HepG2 (cell line): Measurements from ENCODE around the gene FN1. TPM values are rescaled to one million over a fixed set of nuclear protein-coding genes. Genes with fewer than 3 reads are reported as not detected.
A peak's percentile ranks its signal among the peaks of the same experiment; 100 is the strongest.

Source experiments
- BCL3 ChIP-seq: sonication (generic); formaldehyde crosslinking; IDR thresholded peaks from 2 replicates; pipeline ENCODE4 v1.5.1; 2020; ENCODE audit warnings: mild to moderate bottlenecking, missing genetic modification reagents, moderate library complexity
- BCLAF1 ChIP-seq: fragments of 450-650 bp; IDR thresholded peaks from 2 replicates; pipeline ENCODE4 v1.6.1; 2017; ENCODE audit warnings: mild to moderate bottlenecking
- BORCS8-MEF2B ChIP-seq: sonication (generic); formaldehyde crosslinking; IDR thresholded peaks from 2 replicates; pipeline ENCODE4 v1.8.0; 2022; ENCODE audit warnings: mild to moderate bottlenecking, missing genetic modification reagents
- CEBPZ ChIP-seq: IDR thresholded peaks from 2 replicates; pipeline ENCODE4 v1.6.1; 2012; ENCODE audit warnings: low read length, improper control_type of control experiment
- KLF6 ChIP-seq: IDR thresholded peaks from 2 replicates; pipeline ENCODE4 v1.8.0; 2016; ENCODE audit warnings: missing biosample characterization, missing genetic modification reagents
- MBD4 ChIP-seq: IDR thresholded peaks from 2 replicates; pipeline ENCODE4 v1.6.1; 2012; ENCODE audit warnings: low read length, inconsistent platforms, borderline replicate concordance
- NR2C2 ChIP-seq: sonication (generic); formaldehyde crosslinking; IDR thresholded peaks from 2 replicates; pipeline ENCODE4 v1.4.0; 2020; ENCODE audit warnings: missing genetic modification reagents, mild to moderate bottlenecking, moderate library complexity, borderline replicate concordance
- SNRNP70 ChIP-seq: fragments of 200-400 bp; formaldehyde crosslinking; IDR thresholded peaks from 2 replicates; pipeline ENCODE4 v1.6.1; 2017; ENCODE audit warnings: mild to moderate bottlenecking, low read depth, low read length, moderate library complexity
- TFDP1 ChIP-seq: IDR thresholded peaks from 2 replicates; pipeline ENCODE4 v1.6.1; 2016; ENCODE audit warnings: missing compliant biosample characterization, missing genetic modification reagents, borderline replicate concordance
- YY1 ChIP-seq: IDR thresholded peaks from 2 replicates; pipeline ENCODE4 v1.6.1; 2011; ENCODE audit warnings: low read length, low read depth, moderate library complexity, mild to moderate bottlenecking; ENCODE audit not compliant: insufficient read depth, insufficient replicate concordance
- ZBTB4 ChIP-seq: sonication (generic); formaldehyde crosslinking; IDR thresholded peaks from 2 replicates; pipeline ENCODE4 v1.4.0; 2020; ENCODE audit warnings: missing genetic modification reagents, mild to moderate bottlenecking, borderline replicate concordance
- ZKSCAN1 ChIP-seq: fragments of 150-350 bp; IDR thresholded peaks from 2 replicates; pipeline ENCODE4 v1.6.1; 2014; ENCODE audit warnings: low read length
- ZKSCAN8 ChIP-seq: IDR thresholded peaks from 2 replicates; pipeline ENCODE4 v1.6.1; 2016; ENCODE audit warnings: borderline replicate concordance, missing genetic modification reagents, missing compliant biosample characterization
- ZNF10 ChIP-seq: sonication (generic); formaldehyde crosslinking; IDR thresholded peaks from 2 replicates; pipeline ENCODE4 v1.4.0; 2020; ENCODE audit warnings: mild to moderate bottlenecking, low read depth, missing genetic modification reagents, borderline replicate concordance
- ZNF251 ChIP-seq: sonication (generic); formaldehyde crosslinking; IDR thresholded peaks from 2 replicates; pipeline ENCODE4 v1.9.0; 2021; ENCODE audit warnings: mild to moderate bottlenecking, missing genetic modification reagents
- ZNF670 ChIP-seq: sonication (generic); formaldehyde crosslinking; IDR thresholded peaks from 2 replicates; pipeline ENCODE4 v1.8.0; 2022; ENCODE audit warnings: mild to moderate bottlenecking, missing genetic modification reagents, borderline replicate concordance
- polyA plus RNA-seq, 8 experiments: library from polyadenylated mRNA; depleted of rRNA in 3 of 8; stranded (reverse) in 7 of 8; unstranded in 1 of 8; fragments of >200 nt; fragmentation: Illumina TruSeq in 4 of 8; extraction: Trizol in 4 of 8; gene quantifications; 2 replicates each; pipeline versions ENCODE4 v1.2.1 to v1.2.3, GENCODE V29; 2011 to 2016; ENCODE audit warnings: low read depth in 4 of 8, missing spikeins in 1 of 8, mixed read lengths in 1 of 8; ENCODE audit not compliant: insufficient read depth in 1 of 8
- total RNA-seq, 5 experiments: library from RNA; depleted of rRNA; stranded (reverse); fragments of >200 nt; fragmentation: Illumina TruSeq; extraction: Trizol; gene quantifications; 2 replicates each; pipeline ENCODE4 v1.2.3, GENCODE V29; 2016; ENCODE audit warnings: low read depth in 1 of 5

The FN1 gene
- total and polyA plus RNA-seq, 2 of the 13 experiments (the other 11 are each of a cell fraction or from before 2014, with no cell fraction given): 1,847 to 6,471 TPM

GRCh38 chr2:215311625-215312396 lies 124.1 kb downstream of the FN1 start, which contains the start of gene ATIC (continued):
- TF ChIP-seq BCLAF1 (no peak), NR2C2 (peak; percentile 67), CEBPZ (no peak), TFDP1 (peak; percentile 98), SNRNP70 (no peak), ZNF10 (no peak), ZBTB4 (CRISPR knock-in tag) (no peak), ZKSCAN1 (no peak; the same call in 1 of the 2 replicates), ZNF251 (CRISPR knock-in tag) (no peak), ZKSCAN8 (CRISPR knock-in tag) (peak; percentile 91), ZNF670 (CRISPR knock-in tag) (peak; percentile 99), BCL3 (peak; percentile 100), KLF6 (CRISPR knock-in tag) (peak; percentile 98), MBD4 (no peak), BORCS8-MEF2B (CRISPR knock-in tag) (peak; percentile 99), YY1 (peak; percentile 91)
